Medulla oblongata (tissue), 1 donor: ENCODE data around the gene TXNRD2.
"Not testable (repeated sequence)": the region's sequence is repeated elsewhere in the genome, so short reads cannot be mapped to it uniquely, and the experiment has no call there.

Source experiments
- DNase-seq: peaks from one replicate; pipeline ENCODE4 v3.0.0-alpha.2; 2015; ENCODE audit errors: extremely low spot score

The TXNRD2 gene

DNA sequence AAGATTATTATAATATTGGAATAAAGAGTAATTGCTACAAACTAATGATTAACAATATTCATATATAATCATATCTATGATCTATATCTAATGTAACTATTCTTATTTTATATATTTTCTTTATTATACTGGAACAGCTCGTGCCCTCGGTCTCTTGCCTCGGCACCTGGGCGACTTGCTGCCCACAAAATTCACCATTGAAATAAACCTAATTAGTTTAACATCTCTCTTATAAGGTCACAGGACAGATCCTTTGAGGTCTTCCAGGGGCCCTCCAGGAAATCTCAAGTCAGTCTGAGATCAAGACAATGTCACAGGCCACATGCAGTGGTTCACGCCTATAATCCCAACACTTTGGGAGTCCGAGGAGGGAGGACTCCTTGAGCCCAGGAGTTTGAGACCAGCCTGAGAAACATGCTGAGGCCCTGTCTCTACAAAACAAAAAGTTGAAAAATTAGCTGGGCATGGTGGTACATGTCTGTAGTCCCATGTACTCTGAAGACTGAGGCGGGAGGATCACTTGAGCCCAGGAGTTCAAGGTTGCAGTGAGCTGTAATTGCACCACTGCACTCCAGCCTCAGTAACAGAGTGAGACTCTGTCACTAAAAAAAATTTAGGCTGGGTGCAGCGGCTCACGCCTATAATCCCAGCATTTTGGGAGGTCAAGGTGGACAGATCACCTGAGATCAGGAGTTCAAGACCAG lies 6.6 kb upstream of the TXNRD2 start:
- DNase-seq: no peak

DNA sequence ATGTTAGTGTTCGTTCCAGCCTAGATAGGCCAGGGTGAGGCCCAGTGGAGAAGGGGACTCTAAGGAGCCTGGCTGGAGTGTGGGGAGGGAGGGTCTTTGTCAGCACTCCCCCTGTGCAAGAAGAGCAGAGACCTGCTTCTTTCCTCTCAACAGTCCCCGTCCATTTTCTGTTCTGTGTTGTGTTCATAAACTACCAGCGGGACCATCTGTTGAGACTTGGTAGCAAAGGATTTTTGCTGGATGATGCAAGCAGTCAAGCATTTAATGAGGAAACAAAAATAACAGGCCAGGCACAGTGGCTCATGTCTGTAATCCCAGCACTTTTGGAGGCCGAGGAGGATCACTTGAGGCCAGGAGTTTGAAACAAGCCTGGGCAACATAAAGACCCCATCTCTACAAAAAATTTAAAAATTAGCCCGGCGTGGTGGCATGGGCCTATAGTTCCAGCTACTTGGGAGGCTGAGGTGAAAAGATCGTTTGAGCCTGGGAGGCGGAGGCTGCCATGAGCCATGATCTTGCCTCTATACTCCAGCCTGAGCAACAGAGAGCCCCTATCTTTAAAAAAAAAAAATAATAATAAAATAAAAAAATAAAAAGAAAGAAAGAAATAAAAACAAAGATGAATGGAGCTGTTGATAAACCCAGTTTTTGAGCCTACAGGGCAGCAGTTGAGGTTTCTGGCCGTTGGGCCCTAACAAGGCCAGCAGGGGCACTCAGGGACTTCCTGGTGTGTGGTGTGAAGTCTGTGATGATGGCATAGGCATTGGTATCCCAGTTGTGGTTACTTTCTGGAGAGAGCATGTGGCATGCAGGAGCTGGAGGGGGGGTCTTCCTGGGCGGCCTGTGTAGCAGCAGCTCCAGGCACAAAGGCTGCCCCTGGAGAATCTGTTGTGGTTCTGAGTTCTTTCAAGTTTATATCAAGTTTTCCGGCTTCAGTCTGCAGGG lies 1.7 kb upstream of the TXNRD2 start:
- peak; percentile 38 for DNase-seq

DNA sequence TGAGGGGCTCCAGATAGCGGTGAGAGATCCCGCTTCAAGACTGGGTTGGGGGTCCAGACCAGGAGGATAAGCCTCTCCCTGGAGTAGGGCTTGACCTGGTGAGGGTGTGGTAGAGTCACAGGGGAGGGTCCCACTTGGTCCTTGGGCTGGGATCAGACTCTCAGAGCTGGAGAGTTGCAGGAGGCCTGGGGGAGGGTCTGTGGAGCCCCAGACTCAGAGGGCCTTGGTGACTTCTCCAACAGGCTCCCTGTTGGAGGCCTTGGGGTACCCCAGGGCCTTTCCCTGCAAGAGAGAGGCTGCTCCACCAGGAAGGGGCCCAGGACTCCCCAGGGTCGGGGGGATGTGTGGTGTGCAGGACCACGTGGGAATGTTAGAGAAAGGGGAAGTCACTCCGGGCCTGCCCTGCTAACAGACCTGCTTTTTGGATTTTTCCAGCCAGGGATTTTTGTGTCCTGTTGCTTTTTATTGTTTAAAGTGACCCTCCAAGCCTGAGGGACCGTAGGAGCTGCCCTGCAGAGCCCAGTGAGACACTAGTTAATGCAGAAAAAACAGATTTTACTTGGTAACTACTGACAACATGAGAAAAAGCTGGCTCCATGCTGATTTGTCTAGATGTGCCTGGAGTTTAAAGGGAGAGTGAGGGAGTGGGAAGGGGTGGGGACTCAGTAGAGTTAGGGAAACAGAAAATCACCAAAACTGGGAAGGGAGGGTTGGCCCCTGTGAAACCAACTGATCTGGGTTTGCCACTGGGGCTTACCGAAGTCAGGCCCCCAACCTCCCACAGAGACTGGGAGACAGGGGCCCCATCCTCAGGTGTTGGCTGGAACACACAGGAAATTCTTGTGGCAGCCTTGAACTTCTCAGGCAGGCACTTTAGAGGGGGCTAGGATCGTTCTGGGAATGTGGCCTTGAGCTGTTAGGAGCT lies 801 bp upstream of the TXNRD2 start:
- peak; percentile 70 for DNase-seq

DNA sequence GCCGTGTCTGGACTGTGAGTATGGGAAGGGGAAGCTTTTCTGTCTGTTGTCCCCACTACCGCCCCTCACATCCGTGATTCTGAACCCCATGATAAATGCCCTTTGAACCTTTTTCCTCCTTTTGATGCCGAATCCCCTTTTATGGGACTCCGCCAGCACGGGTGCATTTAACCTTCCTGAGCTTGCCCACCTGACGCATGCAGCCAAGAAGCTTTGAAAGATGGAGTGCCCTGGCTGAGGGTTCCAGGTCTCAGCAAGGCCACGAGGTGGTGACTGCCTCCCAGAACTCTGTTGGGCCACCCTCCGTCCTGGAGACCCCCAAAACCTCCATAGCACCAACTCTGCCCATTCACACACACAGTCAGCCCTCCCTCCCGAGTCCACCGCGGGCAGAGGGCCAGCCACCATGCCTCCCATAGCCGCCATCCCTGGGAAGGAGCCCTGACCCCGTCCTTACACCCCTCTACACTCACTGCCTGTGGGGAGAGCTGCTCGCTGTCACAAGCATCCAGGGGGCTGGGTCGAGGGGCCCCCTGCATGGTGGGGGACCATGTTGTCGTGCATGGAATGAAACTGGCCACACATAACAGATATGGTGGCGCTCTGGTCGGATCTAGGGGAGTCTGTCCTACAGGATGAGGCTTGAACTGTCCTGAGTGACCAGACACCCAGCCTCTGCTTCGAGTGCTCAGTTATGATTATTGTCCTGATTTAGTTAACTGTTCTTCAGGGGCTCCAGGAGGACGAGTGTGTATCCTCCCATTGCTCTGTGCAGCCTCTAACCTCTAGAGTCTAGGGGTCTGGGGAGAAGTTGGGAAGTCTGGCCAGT lies 868 bp downstream of the TXNRD2 start:
- DNase-seq: no peak

DNA sequence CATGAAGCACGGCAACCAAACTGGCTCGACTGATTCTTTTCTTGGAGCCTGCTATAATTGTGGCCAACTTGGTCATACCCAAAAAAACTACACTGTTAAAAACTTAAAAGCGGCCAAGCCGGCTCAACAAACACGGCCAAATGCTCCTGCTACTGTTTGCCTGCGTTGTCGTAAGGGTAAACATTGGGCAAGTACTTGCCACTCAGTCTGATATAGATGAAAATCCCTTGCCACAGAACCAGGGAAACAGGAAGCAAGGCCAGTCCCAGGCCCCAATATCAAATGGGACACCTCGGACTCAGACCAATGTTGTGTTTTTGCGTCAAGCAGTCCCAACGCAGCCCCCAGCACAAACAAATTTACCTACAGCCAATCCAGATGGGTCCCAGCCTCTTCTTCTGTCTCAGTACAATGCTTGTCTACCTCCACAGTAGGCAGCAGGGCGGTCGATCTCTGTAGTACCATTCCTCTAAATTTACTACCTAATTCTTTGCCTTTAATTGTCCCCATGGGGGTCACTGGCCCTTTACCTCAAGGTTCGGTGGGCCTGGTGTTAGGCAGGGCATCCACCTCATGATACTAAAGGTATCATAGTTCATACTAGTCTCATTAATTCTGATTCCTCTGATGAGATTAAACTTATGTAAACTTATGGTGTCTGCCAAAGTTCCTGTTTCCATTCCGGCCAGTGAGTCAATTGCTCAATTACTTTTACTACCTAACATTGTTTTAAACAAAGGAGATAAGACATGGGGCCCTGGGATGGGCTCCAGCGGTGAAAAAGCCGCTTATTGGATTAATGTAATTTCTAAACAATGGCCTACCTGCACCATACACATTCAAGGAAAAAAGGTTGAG lies 3.8 kb downstream of the TXNRD2 start:
- no peak for DNase-seq

DNA sequence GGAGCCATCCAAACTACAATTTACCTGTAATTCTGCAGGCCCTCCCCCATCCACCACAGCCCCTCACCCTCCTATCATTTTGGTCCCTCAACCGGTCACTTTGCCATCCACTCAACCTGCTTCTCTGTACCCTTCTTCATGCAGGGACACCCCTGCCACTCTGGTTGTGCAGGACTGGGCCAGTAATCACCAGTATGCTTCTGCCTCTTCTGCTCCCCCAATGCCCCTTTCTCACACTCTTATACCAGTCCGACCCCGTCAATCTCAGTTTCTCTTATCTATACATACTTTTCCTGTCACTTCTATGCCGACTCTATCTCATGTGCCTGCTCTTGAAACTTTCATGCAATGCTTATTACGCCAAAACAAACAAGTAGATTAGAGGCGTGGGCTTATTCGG lies 5.1 kb downstream of the TXNRD2 start:
- no peak for DNase-seq

DNA sequence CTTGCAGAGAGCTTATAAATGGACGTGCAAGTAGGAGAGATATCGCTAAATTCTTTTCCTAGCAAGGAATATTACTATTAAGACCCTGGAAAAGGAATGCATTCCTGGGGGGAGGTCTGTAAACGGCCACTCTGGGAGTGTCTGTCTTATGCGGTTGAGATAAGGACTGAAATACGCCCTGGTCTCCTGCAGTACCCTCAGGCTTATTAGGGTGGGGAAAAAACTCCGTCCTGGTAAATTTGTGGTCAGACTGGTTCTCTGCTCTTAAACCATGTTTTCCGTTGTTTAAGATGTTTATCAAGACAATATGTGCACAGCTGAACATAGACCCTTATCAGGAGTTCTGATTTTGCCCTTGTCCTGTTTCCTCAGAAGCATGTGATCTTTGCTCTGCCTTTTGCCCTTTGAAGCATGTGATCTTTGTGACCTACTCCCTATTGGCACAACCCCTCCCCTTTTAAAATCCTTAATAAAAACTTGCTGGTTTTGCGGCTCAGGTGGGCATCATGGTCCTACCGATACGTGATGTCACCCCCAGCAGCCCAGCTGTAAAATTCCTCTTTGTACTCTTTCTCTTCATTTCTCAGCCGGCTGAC lies 6.4 kb downstream of the TXNRD2 start:
- not testable (repeated sequence) for DNase-seq

DNA sequence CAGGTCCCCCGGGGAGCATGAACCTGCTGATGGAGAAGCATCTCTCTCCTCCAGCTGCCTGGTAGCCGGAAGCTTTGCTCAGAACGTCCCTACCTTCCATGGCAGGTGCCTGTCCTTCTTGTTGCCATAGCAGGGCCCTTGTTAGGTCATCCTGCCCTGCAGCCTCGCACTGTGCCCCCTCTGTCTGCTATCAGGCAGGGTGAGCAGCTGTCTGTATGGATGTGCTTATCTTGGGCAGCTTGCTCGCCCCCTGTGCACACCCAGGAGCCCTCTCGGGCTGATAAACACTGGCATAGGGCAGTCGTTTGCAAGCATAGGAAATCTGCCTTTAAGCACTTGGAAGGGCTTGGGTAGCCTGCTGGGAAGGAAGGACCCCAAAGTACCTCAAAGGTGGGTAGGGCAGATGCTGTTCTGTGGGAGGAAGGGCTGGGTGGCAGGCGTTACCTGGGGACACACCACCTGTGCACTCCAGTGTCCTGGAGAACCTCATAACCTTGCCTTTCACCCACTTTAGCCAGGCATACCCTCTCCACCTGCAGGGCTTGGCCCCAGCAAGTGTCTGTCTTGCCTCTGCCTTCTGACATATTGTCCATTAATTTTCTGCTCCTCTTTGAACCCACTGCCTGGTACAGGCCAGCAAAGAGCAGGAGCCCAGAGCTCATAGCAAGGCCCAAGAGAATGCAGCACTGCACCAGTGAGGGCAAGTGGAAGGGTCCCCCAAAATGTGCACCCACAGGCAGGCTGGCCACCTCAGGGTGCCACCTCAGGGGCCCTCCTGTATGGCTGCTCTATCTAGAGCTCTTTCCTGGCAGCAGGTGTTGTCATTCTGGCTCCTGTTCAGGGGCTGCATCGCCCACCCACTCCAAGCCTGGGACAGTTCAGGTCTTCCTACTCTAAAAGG lies 8.0 kb downstream of the TXNRD2 start:
- no peak for DNase-seq

DNA sequence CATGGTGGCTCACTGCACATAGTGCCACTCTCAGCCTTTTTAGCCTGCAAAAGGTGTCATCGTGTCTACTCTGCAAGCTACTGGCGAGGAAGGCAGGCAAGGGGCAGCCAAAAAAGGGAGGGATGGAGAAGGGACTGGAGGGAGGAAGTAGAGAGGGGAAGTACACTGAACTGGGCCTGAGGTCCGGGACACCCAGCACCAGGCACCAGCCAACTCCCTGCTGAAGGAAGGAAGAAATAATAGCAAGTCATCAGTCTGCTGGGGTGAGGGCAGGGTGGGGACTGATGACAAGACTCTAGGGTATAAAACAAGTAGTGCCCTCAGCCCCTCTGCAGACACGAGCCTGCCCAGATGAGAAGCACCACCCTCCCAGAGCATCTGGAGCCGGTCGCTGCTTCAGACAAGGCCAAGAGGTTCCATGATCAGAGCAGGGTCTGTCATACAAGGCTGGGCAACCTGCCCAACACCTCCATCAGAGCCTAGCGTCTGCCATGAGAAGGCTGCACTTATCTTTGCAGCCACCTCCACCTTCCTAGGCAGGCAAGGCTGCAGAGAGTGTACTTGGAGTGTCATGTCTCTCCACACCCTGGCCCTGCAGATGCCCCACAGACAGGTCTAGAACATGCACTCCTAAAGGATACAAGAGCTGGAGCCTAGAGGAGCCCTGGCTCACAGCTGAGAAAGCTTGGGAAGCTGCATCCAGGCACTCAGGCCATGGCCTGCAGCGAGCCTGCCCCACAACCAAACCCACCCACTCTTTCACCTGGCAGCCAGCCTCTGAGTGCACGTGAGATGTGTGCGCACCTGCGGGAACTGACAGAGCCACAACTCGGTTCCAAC lies 9.0 kb downstream of the TXNRD2 start:
- no peak for DNase-seq

DNA sequence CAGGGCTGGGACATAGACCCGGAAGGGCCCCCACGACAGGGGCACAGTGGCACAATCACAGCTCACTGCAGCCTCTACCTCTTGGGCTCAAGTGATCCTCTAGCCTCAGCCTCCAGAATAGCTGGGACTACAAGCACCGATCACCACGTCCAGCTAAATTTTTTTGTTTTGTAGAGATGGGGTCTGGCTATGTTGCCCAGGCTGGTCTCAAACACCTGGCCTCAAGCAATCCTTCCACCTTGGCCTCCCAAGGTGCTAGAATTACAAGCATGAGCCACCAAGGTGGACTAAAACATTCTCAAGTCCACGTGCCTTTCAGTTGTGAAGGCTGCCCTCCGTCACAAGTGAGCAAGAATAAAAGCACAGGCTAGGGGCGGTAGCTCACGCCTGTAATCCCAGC lies 10.1 kb downstream of the TXNRD2 start:
- no peak for DNase-seq

DNA sequence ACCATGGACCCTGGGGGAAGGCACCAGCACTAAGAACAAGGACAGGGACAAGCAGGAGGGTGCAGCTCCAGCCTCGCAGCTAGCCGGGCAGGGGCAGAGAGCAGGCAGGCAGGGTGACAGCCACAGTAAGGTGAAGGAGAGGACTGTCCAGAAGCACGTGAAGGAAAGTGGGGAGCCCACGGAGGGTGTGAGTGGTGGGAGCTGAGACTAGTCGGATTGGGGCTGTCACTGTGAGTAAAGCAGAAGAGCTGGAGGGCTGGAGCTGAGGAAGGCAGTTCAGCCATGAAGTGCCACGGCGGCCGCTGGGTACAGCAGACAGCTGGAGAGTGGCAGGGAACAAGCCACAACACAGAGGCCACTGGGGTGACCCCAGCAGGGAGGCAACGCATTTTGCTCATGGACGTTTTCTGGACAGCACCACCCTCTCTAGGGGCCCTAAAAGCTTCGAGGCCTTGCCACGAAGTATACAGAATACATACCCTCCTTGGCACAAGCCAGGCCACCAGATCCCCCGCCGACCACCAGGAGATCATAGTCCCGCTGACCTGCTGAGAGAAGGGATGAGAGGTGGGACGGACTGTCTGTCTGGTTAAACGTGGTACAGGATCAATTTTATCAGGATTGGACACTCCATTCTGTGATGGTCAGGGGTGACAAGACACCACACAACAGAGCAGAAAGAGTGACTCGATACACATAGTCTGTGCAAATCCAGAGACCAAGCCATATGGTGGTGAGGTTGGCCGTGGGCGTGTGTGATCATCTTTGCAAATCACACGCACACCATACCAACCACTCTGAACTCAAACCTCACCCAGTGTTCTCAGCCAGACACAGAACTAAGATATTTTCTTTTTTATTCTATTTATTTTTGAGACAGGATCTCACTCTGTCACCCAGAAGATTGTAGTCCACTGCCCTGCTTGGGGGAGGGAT lies 10.8 kb downstream of the TXNRD2 start:
- DNase-seq: no peak

DNA sequence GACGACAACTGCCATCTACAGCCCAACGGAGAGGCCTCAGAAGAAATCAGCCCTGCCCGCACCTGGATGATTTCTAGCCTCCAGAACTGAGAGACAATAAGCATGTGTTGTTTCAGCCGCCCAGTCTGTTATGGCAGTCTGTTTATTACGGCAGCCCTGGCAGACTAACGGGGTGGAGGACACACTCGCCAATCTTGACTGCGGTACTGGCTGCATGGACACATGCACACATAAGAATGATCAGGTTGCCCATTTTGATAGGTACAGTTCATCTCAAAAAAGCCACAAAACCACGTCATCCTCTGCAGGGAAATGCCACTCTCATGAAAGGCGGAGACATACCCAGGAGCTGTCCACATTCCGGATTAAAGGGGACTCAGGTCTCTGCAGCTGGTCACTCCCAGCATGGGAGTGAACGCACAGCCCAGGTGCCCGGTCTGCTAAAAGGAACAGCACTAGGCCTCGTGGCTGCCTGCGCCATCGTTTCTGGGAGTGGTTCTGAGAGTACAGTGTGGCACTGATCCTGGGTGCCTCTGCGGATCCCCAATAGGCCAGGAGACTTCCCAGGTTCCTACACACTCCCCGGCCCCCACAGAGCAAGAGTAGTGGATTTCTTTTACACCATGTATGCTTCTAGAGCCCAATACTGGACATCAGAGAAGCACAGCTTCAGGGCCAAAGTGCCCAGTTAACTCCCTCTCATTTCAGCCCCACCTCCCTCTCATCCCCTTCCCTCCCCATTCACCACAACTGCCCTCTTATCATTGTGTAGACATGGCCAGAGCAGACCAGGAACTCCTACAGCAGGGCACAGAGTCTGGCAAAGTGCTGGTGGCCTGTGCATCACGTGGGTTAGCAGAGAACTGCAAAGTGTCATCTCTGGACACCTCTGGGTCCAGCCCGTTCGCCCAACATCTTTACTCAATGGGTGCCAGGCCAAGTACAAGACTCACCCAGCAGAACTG lies 11.8 kb downstream of the TXNRD2 start:
- DNase-seq: no peak

DNA sequence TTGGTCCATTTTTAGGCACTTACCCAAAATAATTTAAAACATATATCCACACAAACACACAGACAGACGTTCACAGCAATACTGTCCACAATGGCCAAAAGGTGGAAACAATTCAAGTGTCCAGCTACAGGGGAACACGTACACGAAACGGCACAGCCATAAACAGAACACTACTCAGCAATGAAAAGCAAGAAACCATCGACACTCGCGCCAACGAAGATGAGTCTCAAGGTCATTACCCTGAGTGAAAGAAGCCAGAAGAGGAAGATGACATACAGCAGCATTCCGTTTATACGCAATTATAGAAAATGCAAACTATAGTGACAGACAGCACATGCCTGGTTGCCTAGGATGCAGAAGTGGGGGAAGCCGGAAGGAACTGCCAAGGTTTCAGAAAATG lies 13.4 kb downstream of the TXNRD2 start:
- no peak for DNase-seq

DNA sequence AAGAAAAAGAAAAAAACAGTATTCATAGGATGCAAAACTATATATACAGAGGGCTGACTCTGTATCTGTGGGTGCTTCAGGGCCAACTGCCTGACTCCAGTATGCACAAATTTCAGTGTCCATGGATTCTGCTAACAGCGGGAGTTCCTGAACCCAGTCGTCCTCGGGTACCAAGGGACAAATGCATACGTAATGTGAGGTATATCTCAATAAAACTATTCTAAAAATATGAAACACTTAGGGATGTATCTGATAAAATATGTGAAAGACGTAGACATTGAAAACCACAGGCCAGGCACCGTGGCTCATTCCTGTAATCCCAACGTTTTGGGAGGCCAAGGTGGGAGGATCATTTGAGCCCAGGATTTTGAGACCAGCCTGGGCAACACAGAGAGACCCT lies 13.9 kb downstream of the TXNRD2 start:
- DNase-seq: no peak

DNA sequence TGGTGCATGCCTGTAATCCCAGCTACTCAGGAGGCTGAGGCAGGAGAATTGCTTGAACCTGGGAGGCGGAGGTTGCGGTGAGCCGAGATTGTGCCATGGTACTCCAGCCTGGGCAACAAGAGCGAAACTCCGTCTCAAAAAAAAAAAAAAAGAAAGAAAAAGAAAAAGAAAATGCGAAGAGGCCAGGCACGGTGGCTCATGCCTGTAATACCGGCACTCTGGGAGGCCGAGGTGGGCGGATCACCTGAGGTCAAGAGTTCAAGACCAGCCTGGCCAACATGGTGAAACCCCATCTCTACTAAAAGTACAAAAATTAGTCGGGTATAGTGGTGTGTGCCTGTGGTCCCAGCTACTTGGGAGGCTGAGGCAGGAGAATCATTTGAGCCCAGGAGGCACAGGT lies 15.6 kb downstream of the TXNRD2 start:
- not testable (repeated sequence) for DNase-seq
